Ectodermal cell (in vitro differentiated cells): ENCODE measurements around the gene AKR1E2. TPM values are rescaled to one million over a fixed set of nuclear protein-coding genes. Genes with fewer than 3 reads are reported as not detected.

Source experiments
- H3K27ac ChIP-seq: 2 replicates; pipeline ENCODE4 v1.7.0; 2013; ENCODE audit warnings: mild to moderate bottlenecking, low read depth, low read length; ENCODE audit not compliant: insufficient read depth, poor library complexity, severe bottlenecking
- H3K27me3 ChIP-seq: 2 replicates; pipeline ENCODE4 v1.7.0; 2013; ENCODE audit warnings: mild to moderate bottlenecking, low read length; ENCODE audit not compliant: insufficient read depth, control insufficient read depth, poor library complexity, severe bottlenecking
- H3K36me3 ChIP-seq: one replicate; pipeline ENCODE4 v1.7.0; 2013; ENCODE audit warnings: low read length; ENCODE audit not compliant: control insufficient read depth, insufficient read depth
- H3K4me1 ChIP-seq: one replicate; pipeline ENCODE4 v1.7.0; 2013; ENCODE audit warnings: low read length; ENCODE audit not compliant: control insufficient read depth, insufficient read depth
- H3K4me3 ChIP-seq: 2 replicates; pipeline ENCODE4 v1.7.0; 2013; ENCODE audit warnings: low read depth, low read length, control low read depth; ENCODE audit not compliant: insufficient read depth
- H3K9me3 ChIP-seq: 2 replicates; pipeline ENCODE4 v1.7.0; 2013; ENCODE audit warnings: mild to moderate bottlenecking, low read length, moderate library complexity; ENCODE audit not compliant: control insufficient read depth
- WGBS, 2 experiments: methylation state at CpG; one replicate each; pipeline ENCODE4 v1.1.7; 2013; ENCODE audit warnings: missing lambda C conversion rate in 2 of 2; 5-methylcytosine and 5-hydroxymethylcytosine counted together
- polyA plus RNA-seq, 4 experiments: library from polyadenylated mRNA; stranded (reverse); fragments of 50-300 nt; gene quantifications; one replicate each; pipeline ENCODE4 v1.2.3, GENCODE V29; 2013

Gene AKR1E2
- 4.3 TPM for polyA plus RNA-seq (2013, experiment 1 of 4)
- 3.9 TPM for polyA plus RNA-seq (2013, experiment 2 of 4)
- polyA plus RNA-seq (2013, experiment 3 of 4) = 3.2 TPM
- 4.3 TPM for polyA plus RNA-seq (2013, experiment 4 of 4)

DNA sequence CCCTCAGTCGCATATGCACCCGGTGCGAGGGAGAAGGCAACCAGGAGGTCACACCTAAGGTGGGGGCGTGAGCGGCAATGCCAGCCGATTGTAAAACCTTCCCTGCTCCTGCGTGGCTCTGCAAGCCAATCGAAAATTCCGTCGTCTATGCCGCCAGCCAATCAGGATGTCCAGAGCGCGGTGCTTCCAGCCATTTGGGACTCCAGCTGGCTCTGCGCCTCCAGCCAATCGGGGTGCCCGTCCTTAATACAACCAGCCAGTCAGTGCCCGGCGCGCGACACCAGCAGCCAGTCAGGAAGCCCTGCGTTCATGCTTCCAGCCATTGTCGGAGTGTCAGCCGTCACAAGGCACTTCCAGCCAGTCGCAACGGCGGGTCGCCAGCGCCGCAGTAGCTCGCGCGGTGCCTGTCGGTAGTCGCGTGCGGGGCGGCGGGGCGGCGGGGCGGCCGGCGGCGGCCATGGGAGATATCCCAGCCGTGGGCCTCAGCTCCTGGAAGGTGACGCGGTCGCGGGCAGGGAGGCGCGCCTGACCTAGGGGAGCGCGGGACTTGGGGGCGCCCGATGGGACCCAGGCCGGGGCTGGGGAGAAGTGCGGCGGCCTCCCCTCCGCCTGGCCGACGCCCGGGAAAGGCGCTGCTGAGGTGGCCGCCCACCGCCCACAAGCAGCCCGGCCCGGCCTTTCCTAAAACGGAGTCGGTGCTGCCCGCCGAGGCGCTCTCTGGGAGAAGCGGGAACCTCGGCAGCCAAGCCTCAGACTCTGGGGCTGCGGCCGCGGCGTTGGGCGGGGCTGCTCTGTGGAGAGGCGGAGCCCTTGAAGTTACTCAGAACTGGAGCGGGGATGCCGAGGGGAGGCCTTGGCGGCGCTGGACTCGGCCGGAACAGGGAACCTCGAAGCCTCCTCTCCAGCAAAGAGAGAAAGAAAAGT, at the start of gene AKR1E2:
TSS of gene AKR1E2 (plus strand) at position 340 of the 924 bp plus-strand sequence. CDS start at position 458, 118 bp downstream.
- WGBS, 2 experiments = 18% methylated on average over 87 of the region's 87 CpGs
- Histone ChIP-seq H3K27ac (peak within 1 kb of the TSS; percentile 38), H3K4me1 (peaks cover 4% of the 10 kb centered on the region), H3K36me3 (no peaks in the 10 kb centered on the region), H3K9me3 (no peaks in the 10 kb centered on the region), H3K4me3 (peak within 1 kb of the TSS; percentile 45), H3K27me3 (peaks cover 31% of the 10 kb centered on the region)

GRCh38 chr10:4776234-4776638, 49.8 kb upstream of the AKR1E2 start:
- H3K27ac ChIP-seq = no peak overlapping the region

DNA sequence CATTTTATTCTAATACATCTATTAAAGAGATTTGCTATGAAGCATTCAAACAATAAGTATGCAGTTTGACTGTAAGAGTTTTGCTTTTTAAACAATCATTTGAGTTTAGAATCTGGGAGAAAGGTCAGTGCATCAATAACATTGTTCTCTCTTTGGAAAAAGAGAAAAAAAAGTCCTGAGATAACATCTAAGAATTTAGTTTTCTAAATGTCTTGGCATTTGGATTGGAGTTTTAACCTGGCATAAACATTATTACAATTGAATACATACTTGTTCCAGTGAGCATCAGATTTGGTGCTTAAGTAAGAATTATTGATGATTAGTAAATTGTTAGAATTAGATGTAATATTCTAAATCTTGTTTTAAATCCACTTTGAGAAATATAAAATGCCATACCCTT, 47.2 kb upstream of the AKR1E2 start:
- Histone ChIP-seq H3K36me3 (no peaks in the 10 kb centered on the region), H3K9me3 (no peaks in the 10 kb centered on the region), H3K27me3 (no peaks in the 10 kb centered on the region), H3K4me1 (no peaks in the 10 kb centered on the region), H3K27ac (no peak overlapping the region), H3K4me3 (no peak overlapping the region)

More at GRCh38 chr10:4776234-4776638, 49.8 kb upstream of the AKR1E2 start:
- H3K4me3 ChIP-seq = no peak overlapping the region
- H3K4me1 ChIP-seq = no peaks in the 10 kb centered on the region
- 89 to 100% methylated on average over 1 of the region's 2 CpGs for WGBS, 2 experiments
- no peaks in the 10 kb centered on the region for H3K27me3 ChIP-seq
- H3K9me3 ChIP-seq = no peaks in the 10 kb centered on the region
- no peaks in the 10 kb centered on the region for H3K36me3 ChIP-seq

DNA sequence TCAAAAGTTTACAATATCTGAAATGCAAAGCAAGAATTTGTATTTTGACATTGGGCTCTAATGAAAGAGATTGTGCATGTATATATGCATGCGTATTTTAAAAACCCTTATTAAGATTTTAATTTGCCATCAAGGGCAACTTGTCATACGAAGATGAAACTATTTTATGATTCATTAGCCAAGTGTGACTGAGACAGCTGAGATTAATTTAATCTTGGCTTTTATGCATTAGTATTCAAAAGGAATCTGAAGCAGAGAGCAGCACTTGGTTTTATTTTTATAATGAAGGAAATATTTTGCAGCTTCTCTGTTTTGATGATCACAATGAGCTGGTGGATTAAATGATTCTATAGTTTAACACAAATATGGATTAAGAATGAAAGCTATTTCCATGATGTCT, 45.9 kb upstream of the AKR1E2 start:
- Histone ChIP-seq H3K9me3 (no peaks in the 10 kb centered on the region), H3K4me3 (no peak overlapping the region), H3K27me3 (no peaks in the 10 kb centered on the region), H3K4me1 (no peaks in the 10 kb centered on the region), H3K36me3 (no peaks in the 10 kb centered on the region), H3K27ac (no peak overlapping the region)
- WGBS, 2 experiments = 93 to 100% methylated on average over 1 to 2 of the region's 2 CpGs

DNA sequence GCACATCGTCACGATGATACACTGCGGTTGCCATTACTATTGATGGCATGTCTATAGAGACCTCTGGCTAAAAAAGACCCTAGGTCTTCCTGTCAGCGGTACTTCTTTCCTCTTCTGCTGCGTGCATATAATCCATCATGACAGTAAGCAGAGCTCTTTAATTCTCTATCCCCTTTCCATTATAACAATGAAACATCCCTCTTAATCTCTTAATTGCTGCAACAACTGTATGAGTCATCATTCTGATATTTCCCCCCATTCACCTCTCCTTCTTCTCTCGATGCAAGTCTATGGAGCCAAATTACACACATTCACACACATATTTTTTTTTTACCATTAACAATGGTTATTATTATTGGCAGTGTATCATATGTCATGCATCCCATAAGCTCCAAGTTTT, 45.2 kb upstream of the AKR1E2 start:
- Histone ChIP-seq H3K9me3 (no peaks in the 10 kb centered on the region), H3K4me3 (no peak overlapping the region), H3K4me1 (no peaks in the 10 kb centered on the region), H3K27me3 (no peaks in the 10 kb centered on the region), H3K36me3 (no peaks in the 10 kb centered on the region), H3K27ac (no peak overlapping the region)
- WGBS, 2 experiments = 88 to 92% methylated on average over 6 of the region's 6 CpGs

DNA sequence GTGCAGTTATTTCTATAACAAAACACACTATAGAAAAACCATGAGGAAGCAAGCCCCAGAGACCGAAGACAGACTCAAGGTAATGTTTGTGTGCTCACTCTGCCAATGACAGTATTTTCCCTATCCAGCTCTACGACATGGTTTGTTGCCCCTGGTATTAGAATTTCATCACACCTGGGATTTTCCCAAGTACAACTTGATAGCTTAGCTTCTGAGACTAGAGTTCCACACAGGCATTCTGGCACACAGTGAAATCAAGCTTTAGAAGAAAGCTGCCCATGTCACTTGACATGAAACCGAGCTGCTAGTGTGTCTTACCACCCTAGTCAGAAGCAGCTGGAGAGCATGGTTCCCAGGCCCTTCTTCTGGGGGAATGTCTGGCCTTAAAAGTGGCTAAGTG, 44.1 kb upstream of the AKR1E2 start:
- Histone ChIP-seq H3K4me3 (no peak overlapping the region), H3K4me1 (no peaks in the 10 kb centered on the region), H3K9me3 (no peaks in the 10 kb centered on the region), H3K27ac (no peak overlapping the region), H3K36me3 (no peaks in the 10 kb centered on the region), H3K27me3 (no peaks in the 10 kb centered on the region)
- WGBS, 2 experiments = 58 to 62% methylated on average over 3 of the region's 3 CpGs

GRCh38 chr10:4784667-4785333, 41.2 kb upstream of the AKR1E2 start:
- no peak overlapping the region for H3K27ac ChIP-seq
- WGBS, 2 experiments = 85 to 86% methylated on average over 8 of the region's 8 CpGs
- H3K36me3 ChIP-seq = no peaks in the 10 kb centered on the region
- H3K4me3 ChIP-seq = no peak overlapping the region
- H3K27me3 ChIP-seq = no peaks in the 10 kb centered on the region
- H3K4me1 ChIP-seq = no peaks in the 10 kb centered on the region
- no peaks in the 10 kb centered on the region for H3K9me3 ChIP-seq

GRCh38 chr10:4786043-4786839, 39.8 kb upstream of the AKR1E2 start:
- Histone ChIP-seq H3K27ac (no peak overlapping the region), H3K4me1 (no peaks in the 10 kb centered on the region), H3K4me3 (no peak overlapping the region), H3K9me3 (no peaks in the 10 kb centered on the region), H3K27me3 (no peaks in the 10 kb centered on the region), H3K36me3 (no peaks in the 10 kb centered on the region)
- 83 to 88% methylated on average over 11 of the region's 12 CpGs for WGBS, 2 experiments

DNA sequence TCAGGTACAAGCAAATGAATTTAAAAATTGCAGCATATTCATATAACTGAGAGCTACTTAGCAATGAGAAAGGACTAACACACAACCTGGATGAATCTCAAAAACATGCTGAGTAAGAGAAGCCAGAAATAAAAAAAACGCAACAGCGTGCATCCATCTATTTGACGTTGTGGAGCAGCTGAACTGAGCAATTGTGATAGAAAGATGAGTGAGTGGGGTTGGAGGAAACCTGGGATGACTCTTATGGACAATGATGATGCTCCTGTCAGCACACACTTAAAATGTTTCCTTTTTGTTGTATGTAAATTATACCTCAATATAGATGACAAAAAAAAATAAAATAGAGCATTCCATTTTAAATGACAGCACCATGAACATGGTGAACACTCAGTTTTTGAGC, 36.0 kb upstream of the AKR1E2 start:
- no peaks in the 10 kb centered on the region for H3K4me1 ChIP-seq
- 92 to 96% methylated on average over 3 of the region's 3 CpGs for WGBS, 2 experiments

More for the DNA sequence above, 36.0 kb upstream of the AKR1E2 start:
- Histone ChIP-seq H3K36me3 (no peaks in the 10 kb centered on the region), H3K9me3 (no peaks in the 10 kb centered on the region), H3K27ac (no peak overlapping the region), H3K27me3 (no peaks in the 10 kb centered on the region), H3K4me3 (no peak overlapping the region)
